RCC 7860 (cell line): ENCODE measurements around the gene ZNF467.
A peak's percentile ranks its signal among the peaks of the same experiment; 100 is the strongest.

Experiments
- DNase-seq: peaks from one replicate; pipeline ENCODE4 v3.0.0-alpha.2; 2015; ENCODE audit warnings: low spot score
- FAIRE-seq: peaks from 2 replicates; lab custom pipeline; 2012; peaks lifted over from hg19 to GRCh38; lab: Jason Lieb, UNC

ZNF467 gene

GRCh38 chr7:149751043-149751775 lies 22.2 kb downstream of the ZNF467 start:
- FAIRE-seq (no peak), DNase-seq (no peak)

- DNase-seq: no peak
- FAIRE-seq: no peak
Observed at GRCh38 chr7:149750122-149750845, 23.1 kb downstream of the ZNF467 start.

GRCh38 chr7:149748076-149748874 lies 25.1 kb downstream of the ZNF467 start:
- FAIRE-seq: no peak
- DNase-seq: peak; percentile 42

- DNase-seq (no peak), FAIRE-seq (no peak)
Observed at GRCh38 chr7:149743476-149744255, 29.7 kb downstream of the ZNF467 start.

GRCh38 chr7:149742075-149742701 lies 31.2 kb downstream of the ZNF467 start:
- DNase-seq: peak; percentile 34
- no peak for FAIRE-seq

- FAIRE-seq: no peak
Observed at GRCh38 chr7:149741629-149742028, 31.8 kb downstream of the ZNF467 start.

GRCh38 chr7:149736478-149737360 lies 36.7 kb downstream of the ZNF467 start:
- FAIRE-seq (no peak), DNase-seq (no peak)

More at GRCh38 chr7:149741629-149742028, 31.8 kb downstream of the ZNF467 start:
- DNase-seq: no peak

- no peak for DNase-seq
- FAIRE-seq: no peak
Observed at GRCh38 chr7:149735779-149736477, 37.5 kb downstream of the ZNF467 start.

- FAIRE-seq: no peak
- no peak for DNase-seq
Observed at GRCh38 chr7:149735181-149735602, 38.2 kb downstream of the ZNF467 start.

GRCh38 chr7:149734791-149735075 lies 38.7 kb downstream of the ZNF467 start:
- FAIRE-seq (no peak), DNase-seq (no peak)

- DNase-seq (no peak), FAIRE-seq (no peak)
Observed at GRCh38 chr7:149733924-149734790, 39.2 kb downstream of the ZNF467 start.

- FAIRE-seq (no peak), DNase-seq (no peak)
Observed at GRCh38 chr7:149733131-149733923, 40.1 kb downstream of the ZNF467 start.

GRCh38 chr7:149732611-149733010 lies 40.8 kb downstream of the ZNF467 start:
- DNase-seq (no peak), FAIRE-seq (no peak)

GRCh38 chr7:149732111-149732561 lies 41.3 kb downstream of the ZNF467 start:
- FAIRE-seq (no peak), DNase-seq (no peak)

- FAIRE-seq: no peak
- no peak for DNase-seq
Observed at GRCh38 chr7:149731207-149731955, 42.0 kb downstream of the ZNF467 start.
